ENCODE data around the gene PDIK1L. TPM values are rescaled to one million over a fixed set of nuclear protein-coding genes. Genes with fewer than 3 reads are reported as not detected.

Gene PDIK1L
- total and polyA plus RNA-seq, 2 of the 4 experiments (the other 2 are of a cell fraction), result 1.4 to 3.0 TPM

GRCh38 chr1:26066857-26067256, 44.8 kb upstream of the PDIK1L start:
- ATAC-seq (ENCODE audit: low read depth), result no peak
- dilution Hi-C loops (cut with HindIII; ENCODE audit: low sequenced_read_pairs, unreplicated experiment), result no loop called here
- Histone ChIP-seq H3K4me3 (ENCODE audit: insufficient read depth, low read depth, low read length) (no peak overlapping the region), H4K20me1 (ENCODE audit: insufficient read depth, low read length) (no peaks in the 10 kb centered on the region), H3K36me3 (ENCODE audit: control insufficient read depth, insufficient read depth, low read length) (no peaks in the 10 kb centered on the region), H3K4me1 (ENCODE audit: control insufficient read depth, insufficient read depth, low read length) (no peaks in the 10 kb centered on the region), H2BK120ac (ENCODE audit: low read depth, low read length) (no peak overlapping the region), H2BK20ac (ENCODE audit: low read depth, low read length) (no peak overlapping the region), H2BK5ac (ENCODE audit: low read depth, low read length, poor library complexity, severe bottlenecking) (no peak overlapping the region), H2AFZ (replicated peaks; ENCODE audit: low read length, poor library complexity) (no peak overlapping the region), H3K27ac (ENCODE audit: insufficient read depth, low read length) (no peak overlapping the region), H2AK5ac (ENCODE audit: low read depth, low read length) (no peak overlapping the region), H3K4me2 (ENCODE audit: low read depth, low read length) (no peak overlapping the region), H2AK9ac (replicated peaks; ENCODE audit: low read depth, low read length, poor library complexity) (no peak overlapping the region), H3K9me3 (ENCODE audit: control insufficient read depth, insufficient read depth, low read length) (no peaks in the 10 kb centered on the region), H3K14ac (replicated peaks; ENCODE audit: low read depth, low read length) (no peak overlapping the region), H4K5ac (ENCODE audit: low read depth, low read length) (no peak overlapping the region), H4K91ac (ENCODE audit: insufficient read depth, low read depth, low read length) (no peak overlapping the region), H3K9me1 (ENCODE audit: insufficient read depth, low read length) (no peaks in the 10 kb centered on the region), H4K8ac (ENCODE audit: low read depth in 2 of 2, low read length in 2 of 2) (no peak overlapping the region), H3K18ac (ENCODE audit: low read depth, low read length) (no peak overlapping the region), H3K4ac (ENCODE audit: low read depth, low read length) (no peak overlapping the region), H3K27me3 (ENCODE audit: control insufficient read depth, insufficient read depth, low read length) (peaks cover 67% of the 10 kb centered on the region), H3K56ac (ENCODE audit: extremely low read depth, insufficient read depth, low read length) (no peak overlapping the region), H3K9ac (ENCODE audit: low read depth, low read length) (no peak overlapping the region), H3K23ac (ENCODE audit: low read depth, low read length) (no peak overlapping the region), H3K79me1 (ENCODE audit: low read depth in 1 of 2, low read length in 2 of 2) (no peaks in the 10 kb centered on the region), H2BK15ac (ENCODE audit: low read depth, low read length) (no peak overlapping the region)
- no TSS peak for BruUV-seq (replicated peaks)
- in situ Hi-C loops (cut with MboI; ENCODE audit: low sequenced_read_pairs), result no loop called here
- CTCF ChIA-PET, result no interaction called here
- no CpG with 5 or more reads among the region's 4 CpGs for WGBS, 2 experiments (ENCODE audit: extremely low coverage in 2 of 2, insufficient read length in 1 of 2)
- intact Hi-C loops (cut with micrococcal nuclease), result no loop called here
- DNase-seq, result no peak
- TF ChIP-seq RCOR1 (IDR thresholded peaks at IDR 0.05; ENCODE audit: insufficient replicate concordance, low read length) (no peak), RFX5 (IDR thresholded peaks at IDR 0.05; ENCODE audit: low read depth, low read length) (no peak), USF2 (IDR thresholded peaks at IDR 0.05; ENCODE audit: low read depth, low read length) (no peak), NFE2L2 (IDR thresholded peaks at IDR 0.05; ENCODE audit: low read depth, low read length) (no peak), ELK1 (IDR thresholded peaks at IDR 0.05; ENCODE audit: borderline replicate concordance, low read depth, low read length) (no peak), CEBPB (IDR thresholded peaks at IDR 0.05; ENCODE audit: low read depth, low read length) (no peak)
- POLR2A ChIA-PET (ENCODE audit: unreplicated experiment), result no interaction called here

Measured in IMR-90 (cell line).